ENCODE measurements around the gene GRK2. TPM values are rescaled to one million over a fixed set of nuclear protein-coding genes. Genes with fewer than 3 reads are reported as not detected.

GRK2 gene
- polyA plus RNA-seq, 1 donor (not counting 4 experiments of a cell fraction or from before 2014, with no cell fraction given) = 21.1 TPM

- dilution Hi-C loops (cut with MboI; ENCODE audit: extremely low pct_ligation_motif_present, low sequenced_read_pairs) = no loop called here
- no peak for FAIRE-seq
- Histone ChIP-seq H4K20me1 (ENCODE audit: control insufficient read depth, extremely low read depth, insufficient read depth, low read length) (peaks cover 3% of the 10 kb centered on the region), H2AFZ (ENCODE audit: control insufficient read depth, low read length) (no peak overlapping the region), H3K79me2 (ENCODE audit: control insufficient read depth, insufficient read depth, low read length) (peaks cover 6% of the 10 kb centered on the region), H3K9ac (ENCODE audit: control insufficient read depth, extremely low read depth, insufficient read depth, low read length) (no peak overlapping the region), H3K4me3 (ENCODE audit: control insufficient read depth in 2 of 3, extremely low read depth in 1 of 3, insufficient read depth in 2 of 3, low read depth in 1 of 3, low read length in 3 of 3) (no peak overlapping the region), H3K27me3 (ENCODE audit: control insufficient read depth, extremely low read depth, insufficient read depth, low read length) (no peaks in the 10 kb centered on the region), H3K27ac (ENCODE audit: control insufficient read depth, insufficient read depth, low read length) (no peak overlapping the region), H3K9me3 (ENCODE audit: control insufficient read depth, low read depth, low read length) (no peaks in the 10 kb centered on the region), H3K36me3 (ENCODE audit: control insufficient read depth in 2 of 2, extremely low read depth in 1 of 2, insufficient read depth in 2 of 2, low read length in 2 of 2) (peaks cover 46 to 87% of the 10 kb centered on the region in 2 experiments), H3K9me1 (ENCODE audit: control insufficient read depth, extremely low read depth, insufficient read depth, low read length) (peaks cover 2% of the 10 kb centered on the region), H3K4me1 (ENCODE audit: control insufficient read depth, extremely low read depth, insufficient read depth, low read length) (peaks cover 44% of the 10 kb centered on the region), H3K4me2 (ENCODE audit: control insufficient read depth, extremely low read depth, insufficient read depth, low read depth, low read length) (no peak overlapping the region)
- DNase-seq (ENCODE audit: low read depth, low spot score) = no peak
- TF ChIP-seq EZH2 (IDR thresholded peaks at IDR 0.05; ENCODE audit: low read length) (no peak), CTCF (optimal IDR thresholded peaks at IDR 0.05 in 1 of 3, IDR thresholded peaks at IDR 0.05 in 1 of 3, conservative IDR thresholded peaks at IDR 0.05 in 1 of 3; ENCODE audit: extremely low read depth in 1 of 3, insufficient read depth in 2 of 3, low read length in 3 of 3) (no peak)
Observed at GRCh38 chr11:67250059-67251043, 15.9 kb upstream of the GRK2 start.

GRCh38 chr11:67251841-67252240 lies 14.4 kb upstream of the GRK2 start:
- DNase-seq (ENCODE audit: low read depth, low spot score) (no peak), FAIRE-seq (no peak)
- H3K4me1 ChIP-seq (ENCODE audit: control insufficient read depth, extremely low read depth, insufficient read depth, low read length) = peaks cover 44% of the 10 kb centered on the region
- no peak overlapping the region for H3K4me3 ChIP-seq (ENCODE audit: control insufficient read depth in 2 of 3, extremely low read depth in 1 of 3, insufficient read depth in 2 of 3, low read depth in 1 of 3, low read length in 3 of 3)
- TF ChIP-seq CTCF (optimal IDR thresholded peaks at IDR 0.05 in 1 of 3, IDR thresholded peaks at IDR 0.05 in 1 of 3, conservative IDR thresholded peaks at IDR 0.05 in 1 of 3; ENCODE audit: extremely low read depth in 1 of 3, insufficient read depth in 2 of 3, low read length in 3 of 3) = no peak
- TF ChIP-seq EZH2 (IDR thresholded peaks at IDR 0.05; ENCODE audit: low read length) = no peak
- peaks cover 2% of the 10 kb centered on the region for H3K9me1 ChIP-seq (ENCODE audit: control insufficient read depth, extremely low read depth, insufficient read depth, low read length)
- no peak overlapping the region for H3K4me2 ChIP-seq (ENCODE audit: control insufficient read depth, extremely low read depth, insufficient read depth, low read depth, low read length)
- peaks cover 3% of the 10 kb centered on the region for H4K20me1 ChIP-seq (ENCODE audit: control insufficient read depth, extremely low read depth, insufficient read depth, low read length)
- H3K9me3 ChIP-seq (ENCODE audit: control insufficient read depth, low read depth, low read length) = no peaks in the 10 kb centered on the region
- no peak overlapping the region for H3K27ac ChIP-seq (ENCODE audit: control insufficient read depth, insufficient read depth, low read length)
- H3K27me3 ChIP-seq (ENCODE audit: control insufficient read depth, extremely low read depth, insufficient read depth, low read length) = no peaks in the 10 kb centered on the region
- peaks cover 49 to 85% of the 10 kb centered on the region in 2 experiments for H3K36me3 ChIP-seq (ENCODE audit: control insufficient read depth in 2 of 2, extremely low read depth in 1 of 2, insufficient read depth in 2 of 2, low read length in 2 of 2)
- H3K9ac ChIP-seq (ENCODE audit: control insufficient read depth, extremely low read depth, insufficient read depth, low read length) = no peak overlapping the region
- H3K79me2 ChIP-seq (ENCODE audit: control insufficient read depth, insufficient read depth, low read length) = peaks cover 6% of the 10 kb centered on the region
- no peak overlapping the region for H2AFZ ChIP-seq (ENCODE audit: control insufficient read depth, low read length)
- dilution Hi-C loops (cut with MboI; ENCODE audit: extremely low pct_ligation_motif_present, low sequenced_read_pairs) = no loop called here

Measured in keratinocyte (primary cell).